Astrocyte (in vitro differentiated cells and primary cell): ENCODE results near the gene RPL14. TPM values are rescaled to one million over a fixed set of nuclear protein-coding genes. Genes with fewer than 3 reads are reported as not detected.

Source experiments
- DNase-seq: peaks from one replicate; pipeline ENCODE4 v3.0.0-alpha.2; 2010; ENCODE audit warnings: low read depth
- FAIRE-seq: peaks from 2 replicates; lab custom pipeline; 2011; peaks lifted over from hg19 to GRCh38; lab: Jason Lieb, UNC
- H2AFZ ChIP-seq: 2 replicates; pipeline ENCODE4 v1.6.0; 2012; ENCODE audit warnings: low read depth, low read length, inconsistent platforms
- H3K27ac ChIP-seq: 2 replicates; pipeline ENCODE4 v1.5.1; 2011; ENCODE audit warnings: low read depth, low read length, inconsistent platforms
- H3K27me3 ChIP-seq: 2 replicates; pipeline ENCODE4 v1.6.0; 2011; ENCODE audit warnings: low read length, inconsistent platforms; ENCODE audit not compliant: insufficient read depth
- H3K36me3 ChIP-seq: 2 replicates; pipeline ENCODE4 v1.5.1; 2011; ENCODE audit warnings: low read length, inconsistent platforms; ENCODE audit not compliant: insufficient read depth
- H3K4me1 ChIP-seq: 2 replicates; pipeline ENCODE4 v1.5.1; 2011; ENCODE audit warnings: low read length, inconsistent platforms; ENCODE audit not compliant: insufficient read depth
- H3K4me2 ChIP-seq: 2 replicates; pipeline ENCODE4 v1.6.0; 2012; ENCODE audit warnings: low read length, inconsistent platforms
- H3K4me3 ChIP-seq: 2 replicates; pipeline ENCODE4 v1.5.1; 2011; ENCODE audit warnings: low read depth, mild to moderate bottlenecking, low read length, inconsistent platforms; ENCODE audit not compliant: insufficient read depth
- H3K79me2 ChIP-seq: 2 replicates; pipeline ENCODE4 v1.6.0; 2012; ENCODE audit warnings: mild to moderate bottlenecking, low read length, inconsistent platforms; ENCODE audit not compliant: insufficient read depth
- H3K9ac ChIP-seq: 2 replicates; pipeline ENCODE4 v1.6.0; 2012; ENCODE audit warnings: mild to moderate bottlenecking, low read length, inconsistent platforms
- H3K9me3 ChIP-seq: 2 replicates; pipeline ENCODE4 v1.5.1; 2012; ENCODE audit warnings: low read depth, mild to moderate bottlenecking, low read length, inconsistent platforms; ENCODE audit not compliant: insufficient read depth
- H4K20me1 ChIP-seq: 2 replicates; pipeline ENCODE4 v1.6.0; 2012; ENCODE audit warnings: low read length, inconsistent platforms; ENCODE audit not compliant: insufficient read depth
- H3K27ac Mint-ChIP-seq: one replicate; pipeline ENCODE4 v1.8.0; 2021; ENCODE audit warnings: mild to moderate bottlenecking, mixed read lengths; ENCODE audit not compliant: unreplicated experiment
- H3K27me3 Mint-ChIP-seq: one replicate; pipeline ENCODE4 v1.8.0; 2021; ENCODE audit warnings: low read depth, mixed read lengths; ENCODE audit not compliant: unreplicated experiment
- H3K36me3 Mint-ChIP-seq: one replicate; pipeline ENCODE4 v1.8.0; 2021; ENCODE audit warnings: low read depth, mixed read lengths; ENCODE audit not compliant: unreplicated experiment
- H3K4me1 Mint-ChIP-seq: one replicate; pipeline ENCODE4 v1.8.0; 2021; ENCODE audit warnings: low read depth, mixed read lengths; ENCODE audit not compliant: unreplicated experiment
- H3K4me3 Mint-ChIP-seq: one replicate; pipeline ENCODE4 v1.8.0; 2021; ENCODE audit warnings: mild to moderate bottlenecking, moderate library complexity, mixed read lengths; ENCODE audit not compliant: unreplicated experiment
- H3K9me3 Mint-ChIP-seq: one replicate; pipeline ENCODE4 v1.8.0; 2021; ENCODE audit warnings: mild to moderate bottlenecking, mixed read lengths; ENCODE audit not compliant: unreplicated experiment
- EZH2 ChIP-seq: IDR thresholded peaks from 2 replicates; pipeline ENCODE4 v1.6.1; 2012; ENCODE audit warnings: mild to moderate bottlenecking, low read length, inconsistent platforms; ENCODE audit not compliant: insufficient read depth
- total RNA-seq: library from RNA; stranded (reverse); gene quantifications from 2 replicates; pipeline ENCODE4 v1.2.1, GENCODE V29; 2021
- TF ChIP-seq, protein P1 (sequence below): IDR thresholded peaks from 2 replicates; pipeline ENCODE4 v1.5.1; 2011; ENCODE audit warnings: low read depth, mild to moderate bottlenecking, inconsistent platforms, low read length, moderate library complexity; ENCODE audit not compliant: insufficient read depth

RPL14 gene
- total RNA-seq, 1 donor from 2014 or later = 1,706 TPM

DNA sequence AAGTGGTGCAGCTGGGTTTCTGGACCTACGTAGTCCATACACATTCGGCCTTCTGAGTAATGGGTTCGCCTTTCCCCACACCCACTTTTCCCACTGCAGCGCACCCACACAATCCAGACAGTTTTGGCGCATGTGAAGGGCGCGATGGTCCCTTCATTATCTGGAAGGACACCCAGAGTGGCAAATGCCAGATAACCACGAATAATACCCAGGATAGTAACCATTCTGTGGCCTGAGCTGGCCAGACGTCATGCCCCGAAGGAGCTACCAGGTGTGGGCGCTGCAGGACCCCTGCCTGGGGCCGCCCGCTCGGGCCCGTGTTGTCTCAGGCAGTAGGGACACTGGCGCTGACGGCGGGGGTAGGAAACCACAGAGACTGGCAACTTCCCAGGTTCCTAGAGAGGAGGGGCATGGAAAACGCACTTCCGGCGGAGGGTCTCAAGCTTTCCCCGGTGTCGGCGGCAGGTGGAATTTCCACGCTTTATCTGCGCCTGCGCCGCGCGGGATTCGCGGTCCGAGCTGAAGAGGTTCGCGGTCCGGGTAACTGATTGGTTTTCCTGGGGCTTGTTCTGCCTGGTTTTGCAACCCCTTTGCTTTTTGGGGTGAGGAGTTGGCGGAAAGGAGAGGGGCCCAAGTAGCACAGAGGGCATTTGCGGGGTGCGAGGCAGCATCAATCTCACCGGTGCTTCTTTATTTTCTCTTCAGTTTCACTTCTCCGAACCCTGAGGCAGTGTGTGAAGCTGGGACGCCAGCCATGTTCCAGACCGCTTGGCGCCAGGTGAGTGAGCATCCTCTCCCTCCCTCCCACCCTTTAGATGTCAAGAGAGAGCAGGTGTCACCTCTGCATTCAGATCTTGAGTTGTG lies 48.7 kb downstream of the RPL14 start, which contains the start of gene ZNF620:
TSS of gene ZNF620 (plus strand) at position 441 of the 864 bp plus-strand sequence. CDS start at position 755, 314 bp downstream.
- Histone ChIP-seq H3K4me2 (peak within 1 kb of the TSS; percentile 96), H3K9ac (peak within 1 kb of the TSS; percentile 78), H3K36me3 (no peaks in the 10 kb centered on the region), H4K20me1 (no peaks in the 10 kb centered on the region), H3K27me3 (no peaks in the 10 kb centered on the region), H3K9me3 (no peaks in the 10 kb centered on the region), H3K4me1 (peaks cover 19% of the 10 kb centered on the region), H2AFZ (peak within 1 kb of the TSS; percentile 78), H3K27ac (peak within 1 kb of the TSS; percentile 73), H3K79me2 (no peaks in the 10 kb centered on the region), H3K4me3 (peak within 1 kb of the TSS; percentile 76)
- DNase-seq (peak; percentile 48), FAIRE-seq (no peak)
- peak within 1 kb of the TSS; percentile 92 for H3K4me3 Mint-ChIP-seq
- H3K4me1 Mint-ChIP-seq = peaks cover 8% of the 10 kb centered on the region
- no peaks in the 10 kb centered on the region for H3K27me3 Mint-ChIP-seq
- H3K27ac Mint-ChIP-seq = peak within 1 kb of the TSS; percentile 48
- no peaks in the 10 kb centered on the region for H3K9me3 Mint-ChIP-seq
- H3K36me3 Mint-ChIP-seq = peaks cover 3% of the 10 kb centered on the region
- TF ChIP-seq, protein P1, sequence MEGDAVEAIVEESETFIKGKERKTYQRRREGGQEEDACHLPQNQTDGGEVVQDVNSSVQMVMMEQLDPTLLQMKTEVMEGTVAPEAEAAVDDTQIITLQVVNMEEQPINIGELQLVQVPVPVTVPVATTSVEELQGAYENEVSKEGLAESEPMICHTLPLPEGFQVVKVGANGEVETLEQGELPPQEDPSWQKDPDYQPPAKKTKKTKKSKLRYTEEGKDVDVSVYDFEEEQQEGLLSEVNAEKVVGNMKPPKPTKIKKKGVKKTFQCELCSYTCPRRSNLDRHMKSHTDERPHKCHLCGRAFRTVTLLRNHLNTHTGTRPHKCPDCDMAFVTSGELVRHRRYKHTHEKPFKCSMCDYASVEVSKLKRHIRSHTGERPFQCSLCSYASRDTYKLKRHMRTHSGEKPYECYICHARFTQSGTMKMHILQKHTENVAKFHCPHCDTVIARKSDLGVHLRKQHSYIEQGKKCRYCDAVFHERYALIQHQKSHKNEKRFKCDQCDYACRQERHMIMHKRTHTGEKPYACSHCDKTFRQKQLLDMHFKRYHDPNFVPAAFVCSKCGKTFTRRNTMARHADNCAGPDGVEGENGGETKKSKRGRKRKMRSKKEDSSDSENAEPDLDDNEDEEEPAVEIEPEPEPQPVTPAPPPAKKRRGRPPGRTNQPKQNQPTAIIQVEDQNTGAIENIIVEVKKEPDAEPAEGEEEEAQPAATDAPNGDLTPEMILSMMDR = peak; percentile 18
- no peak for TF ChIP-seq EZH2

DNA sequence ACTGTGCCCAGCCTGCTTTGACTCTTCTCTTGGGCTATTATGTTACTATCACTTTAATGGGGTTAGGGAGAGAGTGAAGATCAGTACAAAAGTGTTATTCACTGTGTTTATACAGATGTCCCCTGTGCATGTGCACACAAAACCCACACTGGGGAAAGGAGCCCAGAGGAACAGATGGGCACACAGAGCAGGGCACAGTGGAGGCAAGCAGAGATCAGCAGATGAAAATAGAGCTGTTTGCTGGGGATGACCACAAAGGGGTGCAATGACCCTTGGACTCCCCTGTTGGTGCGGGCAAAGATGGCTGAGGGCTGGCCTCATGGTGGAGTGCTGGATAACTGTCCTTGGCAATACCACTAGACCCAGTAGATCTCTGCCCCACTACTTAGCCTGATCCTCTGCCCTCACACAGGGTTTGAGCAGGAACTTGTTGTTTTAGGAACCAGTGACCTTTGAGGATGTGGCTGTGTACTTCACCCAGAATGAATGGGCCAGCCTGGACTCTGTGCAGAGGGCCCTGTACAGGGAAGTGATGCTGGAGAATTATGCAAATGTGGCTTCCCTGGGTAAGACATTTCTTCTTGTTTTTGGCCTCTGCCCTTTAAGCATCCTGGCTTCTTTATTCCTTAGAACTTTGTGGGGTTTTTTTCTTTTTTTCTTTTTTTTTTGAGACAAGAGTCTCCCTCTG lies 54.0 kb downstream of the RPL14 start:
- Histone ChIP-seq H3K9ac (no peak overlapping the region), H3K27me3 (no peaks in the 10 kb centered on the region), H3K27ac (no peak overlapping the region), H2AFZ (no peak overlapping the region), H3K9me3 (no peaks in the 10 kb centered on the region), H3K79me2 (no peaks in the 10 kb centered on the region), H3K4me2 (no peak overlapping the region), H3K36me3 (no peaks in the 10 kb centered on the region), H3K4me3 (no peak overlapping the region), H4K20me1 (no peaks in the 10 kb centered on the region), H3K4me1 (peaks cover 8% of the 10 kb centered on the region)
- no peaks in the 10 kb centered on the region for H3K27me3 Mint-ChIP-seq
- TF ChIP-seq EZH2 = no peak
- TF ChIP-seq, protein P1 = no peak
- FAIRE-seq (no peak), DNase-seq (no peak)
- no peak overlapping the region for H3K4me3 Mint-ChIP-seq
- peaks cover 7% of the 10 kb centered on the region for H3K36me3 Mint-ChIP-seq
- H3K27ac Mint-ChIP-seq = no peak overlapping the region
- no peaks in the 10 kb centered on the region for H3K9me3 Mint-ChIP-seq
- peaks cover 5% of the 10 kb centered on the region for H3K4me1 Mint-ChIP-seq
